Esophagus squamous epithelium (tissue), 5 donors: ENCODE data around the gene APOBEC2. TPM values are rescaled to one million over a fixed set of nuclear protein-coding genes. Genes with fewer than 3 reads are reported as not detected.

Experiments used
- DNase-seq: peaks from one replicate; lab custom pipeline; 2025; lab: John Stamatoyannopoulos, UW
- H3K27ac ChIP-seq, 4 donors: fragments of 200-600 bp; sonication (generic); one replicate each; pipeline ENCODE4 v1.5.1; 2016 to 2019; ENCODE audit warnings: mild to moderate bottlenecking in 1 of 4
- H3K27me3 ChIP-seq, 4 donors: fragments of 200-600 bp; sonication (generic); 1 replicate in 3 of 4; 2 replicates in 1 of 4; pipeline versions ENCODE4 v1.5.1 to v1.6.0; 2017 to 2021; ENCODE audit warnings: antibody characterized with exemption in 1 of 4
- H3K36me3 ChIP-seq, 3 donors: fragments of 200-600 bp; sonication (generic); one replicate each; pipeline ENCODE4 v1.5.1; 2016 to 2019
- H3K4me1 ChIP-seq, 3 donors: fragments of 200-600 bp; sonication (generic); one replicate each; pipeline ENCODE4 v1.5.1; 2017 to 2019
- H3K4me3 ChIP-seq, 4 donors: fragments of 200-600 bp; sonication (generic); 1 replicate in 3 of 4; 2 replicates in 1 of 4; pipeline ENCODE4 v1.5.1; 2016 to 2019; ENCODE audit warnings: mild to moderate bottlenecking in 2 of 4, moderate library complexity in 1 of 4
- H3K9me3 ChIP-seq, 3 donors: fragments of 200-600 bp; sonication (generic); one replicate each; pipeline ENCODE4 v1.5.1; 2016 to 2019
- POLR2A ChIP-seq, 4 donors: fragments of 450-650 bp; IDR thresholded peaks; one replicate each; pipeline ENCODE4 v1.6.1; 2017; ENCODE audit warnings: antibody characterized with exemption in 4 of 4, mild to moderate bottlenecking in 4 of 4, moderate library complexity in 3 of 4
- WGBS, 2 donors: methylation state at CpG; one replicate each; pipeline ENCODE4 v1.1.5; 2018; 5-methylcytosine and 5-hydroxymethylcytosine counted together
- intact Hi-C: fragments of 100-400 bp; cut with DNase I; formaldehyde crosslinking; loops from one replicate; pipeline ENCODE4 v1.15.0; 2022
- total RNA-seq, 4 donors: library from RNA; depleted of rRNA; stranded (reverse); fragments of >200 nt; gene quantifications; one replicate each; pipeline ENCODE4 v1.1.0, GENCODE V29; 2016
- TF ChIP-seq, protein P1 (sequence below), 6 experiments: fragments of 450-650 bp in 4 of 6; fragments of 200-600 bp in 2 of 6; sonication (generic) in 2 of 6; IDR thresholded peaks; one replicate each; pipeline ENCODE4 v1.5.1; 2016 to 2019; ENCODE audit warnings: antibody characterized with exemption in 6 of 6, mild to moderate bottlenecking in 4 of 6, moderate library complexity in 4 of 6
- donor health status: DM: yes; HTN: yes; CAD: no.

Gene APOBEC2
- total RNA-seq, 4 donors from 2014 or later: 2.2 TPM; not detected in 3

DNA sequence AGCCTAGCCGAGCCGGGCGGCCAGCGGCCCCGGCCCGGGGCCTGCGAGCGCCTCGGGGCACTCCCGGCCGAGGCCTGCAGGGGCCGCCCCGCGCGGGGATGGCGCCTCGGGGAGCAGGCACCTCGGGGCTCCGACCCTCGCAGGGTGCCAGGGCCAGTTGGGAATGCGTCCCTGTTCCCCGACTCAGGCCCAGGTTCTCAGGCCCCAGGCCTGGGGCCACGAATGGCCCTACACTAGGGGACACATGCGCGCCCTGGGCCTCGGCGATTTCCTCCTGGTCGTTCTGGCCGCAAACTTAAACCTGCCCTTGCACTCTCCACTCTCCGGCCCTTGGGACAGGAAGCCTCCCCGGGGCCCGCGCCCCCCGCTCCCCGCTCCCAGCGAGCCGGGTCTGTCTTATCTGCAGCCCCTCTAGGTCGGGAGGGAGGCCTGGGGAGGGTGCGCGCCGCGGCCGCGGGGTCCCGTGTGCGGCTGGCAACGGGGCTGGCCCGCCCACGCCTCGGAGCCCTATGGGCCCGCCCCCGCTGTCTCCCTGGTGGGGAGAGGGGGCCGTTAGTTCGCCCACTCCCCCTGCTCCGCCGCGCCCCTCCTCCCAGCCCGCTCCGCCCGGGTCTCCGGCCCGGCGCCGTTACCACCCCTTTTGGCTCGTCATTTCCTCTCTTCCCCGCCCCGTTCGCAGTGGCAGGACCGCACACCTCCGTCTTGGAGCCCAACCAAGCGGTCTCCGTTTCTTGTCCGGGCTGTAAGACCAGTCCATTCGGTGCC is 20.4 kb downstream of the APOBEC2 start:
- TF ChIP-seq, protein P1, sequence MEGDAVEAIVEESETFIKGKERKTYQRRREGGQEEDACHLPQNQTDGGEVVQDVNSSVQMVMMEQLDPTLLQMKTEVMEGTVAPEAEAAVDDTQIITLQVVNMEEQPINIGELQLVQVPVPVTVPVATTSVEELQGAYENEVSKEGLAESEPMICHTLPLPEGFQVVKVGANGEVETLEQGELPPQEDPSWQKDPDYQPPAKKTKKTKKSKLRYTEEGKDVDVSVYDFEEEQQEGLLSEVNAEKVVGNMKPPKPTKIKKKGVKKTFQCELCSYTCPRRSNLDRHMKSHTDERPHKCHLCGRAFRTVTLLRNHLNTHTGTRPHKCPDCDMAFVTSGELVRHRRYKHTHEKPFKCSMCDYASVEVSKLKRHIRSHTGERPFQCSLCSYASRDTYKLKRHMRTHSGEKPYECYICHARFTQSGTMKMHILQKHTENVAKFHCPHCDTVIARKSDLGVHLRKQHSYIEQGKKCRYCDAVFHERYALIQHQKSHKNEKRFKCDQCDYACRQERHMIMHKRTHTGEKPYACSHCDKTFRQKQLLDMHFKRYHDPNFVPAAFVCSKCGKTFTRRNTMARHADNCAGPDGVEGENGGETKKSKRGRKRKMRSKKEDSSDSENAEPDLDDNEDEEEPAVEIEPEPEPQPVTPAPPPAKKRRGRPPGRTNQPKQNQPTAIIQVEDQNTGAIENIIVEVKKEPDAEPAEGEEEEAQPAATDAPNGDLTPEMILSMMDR (IDR thresholded peaks at IDR 0.05): peak in 4 of 6 experiments; percentile 26 to 51 (median 48)
- TF ChIP-seq POLR2A (IDR thresholded peaks at IDR 0.05): peak in 3 of 4 donors; percentile 90 to 97 (median 97)
- peak; percentile 45 for DNase-seq
- Histone ChIP-seq H3K4me1 (peaks cover 9 to 53% (median 15%) of the 10 kb centered on the region in 3 donors), H3K9me3 (no peaks in the 10 kb centered on the region), H3K27me3 (no peaks in the 10 kb centered on the region), H3K4me3 (peak overlapping the region; percentile 89 to 91 (median 89)), H3K36me3 (peaks cover 0 to 23% (median 0%) of the 10 kb centered on the region in 3 donors), H3K27ac (peak overlapping the region; percentile 99)
- WGBS, 2 donors: 0 to 1% methylated on average over 18 to 35 of the region's 74 CpGs
- intact Hi-C loops: no loop called here

DNA sequence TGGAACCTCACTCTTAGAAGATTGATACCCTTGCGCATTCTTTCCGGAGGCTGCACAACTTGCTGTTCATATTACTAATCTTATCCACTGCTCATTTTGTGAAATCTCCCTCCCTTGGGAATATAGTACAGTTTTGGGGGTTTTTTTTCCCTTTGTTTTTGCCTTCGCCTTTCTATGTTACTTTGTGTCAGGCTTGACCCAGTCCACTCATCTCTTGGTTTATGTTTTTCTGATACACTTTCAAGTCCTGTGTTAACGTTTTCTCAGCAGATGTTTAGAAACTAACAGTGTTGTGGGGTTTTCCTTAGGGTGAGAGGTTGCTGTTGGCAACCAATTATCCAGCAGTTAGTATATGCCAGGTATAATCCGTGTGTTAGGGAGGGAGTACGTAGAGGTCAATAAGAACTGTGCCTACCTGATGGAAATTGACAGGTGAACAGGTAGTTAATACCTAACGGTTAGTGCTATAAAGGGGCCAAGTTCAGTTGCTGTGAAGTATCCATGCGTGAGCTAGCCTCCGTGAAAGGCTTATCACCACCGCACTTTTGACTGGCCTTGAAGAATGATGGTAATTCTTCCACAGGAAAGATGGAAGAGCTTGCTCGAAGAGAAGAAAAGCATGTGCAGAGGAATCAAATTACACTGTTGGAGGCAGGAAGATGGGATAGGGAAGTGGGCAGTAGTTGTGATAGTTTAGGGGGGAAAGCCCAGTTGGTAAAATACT is 21.1 kb downstream of the APOBEC2 start:
- WGBS, 2 donors: 5 to 8% methylated on average over 10 to 11 of the region's 11 CpGs
- H3K27me3 ChIP-seq: no peaks in the 10 kb centered on the region
- H3K4me1 ChIP-seq: peaks cover 9 to 53% (median 15%) of the 10 kb centered on the region in 3 donors
- H3K9me3 ChIP-seq: no peaks in the 10 kb centered on the region
- H3K36me3 ChIP-seq: peaks cover 0 to 21% (median 0%) of the 10 kb centered on the region in 3 donors
- H3K4me3 ChIP-seq: peak overlapping the region; percentile 89 to 91 (median 89)
- intact Hi-C loops: no loop called here
- no peak for TF ChIP-seq POLR2A (IDR thresholded peaks at IDR 0.05)
- DNase-seq: no peak
- H3K27ac ChIP-seq: peak overlapping the region; percentile 99

DNA sequence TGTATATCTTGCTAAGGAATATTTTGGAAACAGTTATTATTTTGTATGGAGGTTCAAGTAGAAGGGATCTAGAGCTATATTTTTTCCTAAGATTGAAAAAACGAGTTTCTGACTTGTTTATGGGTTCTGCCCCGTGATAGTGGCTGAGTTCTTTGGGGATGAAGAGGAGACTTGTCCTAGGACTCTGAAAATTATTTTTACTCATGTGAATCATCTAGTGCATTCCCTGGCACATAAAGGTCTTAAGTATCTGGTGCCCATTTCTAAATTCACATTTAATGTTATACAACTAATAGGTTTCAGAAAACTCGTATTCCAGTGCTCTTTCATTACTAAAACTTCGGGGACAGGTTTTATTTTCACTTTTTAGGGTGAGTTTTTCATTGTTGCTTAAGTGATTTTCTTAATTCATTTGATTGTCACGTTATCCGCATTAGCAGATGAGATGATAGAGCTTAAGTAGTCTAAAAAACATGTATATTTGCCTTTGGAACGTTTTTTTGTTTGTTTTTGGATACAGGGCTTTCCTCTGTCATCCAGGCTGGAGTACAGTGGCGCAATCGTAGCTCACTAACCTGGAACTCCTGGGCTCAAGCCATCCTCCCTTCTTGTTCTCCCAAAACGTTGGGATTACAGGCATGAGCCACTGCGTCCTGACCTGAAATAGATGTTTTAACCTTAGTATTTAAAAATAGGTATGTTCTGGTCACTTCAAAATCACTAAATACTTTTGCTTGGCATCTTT is 21.9 kb downstream of the APOBEC2 start:
- intact Hi-C loops: no loop called here
- Histone ChIP-seq H3K27ac (peak overlapping the region; percentile 99), H3K4me1 (peaks cover 9 to 53% (median 15%) of the 10 kb centered on the region in 3 donors), H3K9me3 (no peaks in the 10 kb centered on the region), H3K27me3 (no peaks in the 10 kb centered on the region), H3K4me3 (peak overlapping the region; percentile 2 to 89 (median 89)), H3K36me3 (peaks cover 0 to 21% (median 0%) of the 10 kb centered on the region in 3 donors)
- no peak for DNase-seq
- WGBS, 2 donors: 25 to 30% methylated on average over 11 of the region's 11 CpGs
- TF ChIP-seq POLR2A (IDR thresholded peaks at IDR 0.05): no peak
- TF ChIP-seq, protein P1 (IDR thresholded peaks at IDR 0.05): no peak

DNA sequence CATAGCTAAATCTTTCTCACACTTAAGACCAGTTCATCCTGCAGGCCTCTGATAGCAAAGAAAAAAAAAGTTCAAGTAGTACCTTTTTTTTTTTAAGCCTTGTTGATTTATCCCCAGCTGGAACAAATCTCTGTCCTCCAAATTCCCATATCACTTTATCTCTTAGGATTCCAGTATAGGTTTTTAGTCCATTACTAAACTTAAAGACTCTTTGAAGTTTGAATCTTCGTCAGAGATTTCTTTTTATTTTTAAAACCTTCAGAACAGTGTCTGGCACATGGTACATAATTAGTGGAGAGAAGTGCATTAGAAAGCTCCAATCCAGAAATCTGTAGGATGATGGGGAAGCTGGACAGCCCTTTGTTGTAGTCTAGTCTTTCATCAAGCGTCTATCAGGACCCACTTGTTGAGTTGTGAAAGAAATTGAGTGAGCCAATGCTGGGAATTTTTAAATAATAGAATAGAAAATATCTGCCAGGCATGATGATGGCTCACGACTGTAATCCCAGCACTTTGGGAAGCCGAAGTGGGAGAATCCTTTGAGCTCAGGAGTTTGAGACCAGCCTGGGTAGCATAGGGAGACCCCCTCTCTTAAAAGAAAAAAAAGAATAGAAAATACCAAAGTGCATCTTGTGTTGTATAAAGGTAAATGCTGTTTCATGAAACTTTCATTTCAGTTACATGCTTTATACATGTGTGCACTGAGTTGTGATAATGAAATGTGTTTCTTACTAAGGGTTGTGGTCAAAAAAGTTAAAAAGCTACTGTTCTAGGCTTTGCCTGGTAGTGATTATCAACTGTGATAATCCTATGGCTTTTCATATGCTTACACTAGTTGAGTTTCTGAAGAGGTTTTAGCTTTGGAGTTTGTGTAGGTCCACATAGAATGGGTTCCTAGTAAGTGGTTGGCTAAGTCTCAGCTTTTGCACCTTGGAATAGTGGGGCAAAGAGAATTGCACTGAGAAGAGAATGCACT is 22.9 kb downstream of the APOBEC2 start:
- Histone ChIP-seq H3K27ac (peak overlapping the region in 1 of 4 donors; percentile 99), H3K4me1 (peaks cover 6 to 46% (median 11%) of the 10 kb centered on the region in 3 donors), H3K36me3 (peaks cover 0 to 23% (median 0%) of the 10 kb centered on the region in 3 donors), H3K27me3 (no peaks in the 10 kb centered on the region), H3K9me3 (no peaks in the 10 kb centered on the region), H3K4me3 (no peak overlapping the region)
- DNase-seq: no peak
- TF ChIP-seq POLR2A (IDR thresholded peaks at IDR 0.05): no peak
- TF ChIP-seq, protein P1 (IDR thresholded peaks at IDR 0.05): no peak
- intact Hi-C loops: no loop called here
- 79 to 88% methylated on average over 4 of the region's 4 CpGs for WGBS, 2 donors
